Stimulated activated naive CD8-positive, alpha-beta T cell treated with anti-CD3 and anti-CD28 coated beads, Interleukin-15, amount 100 ng/mL, for 72 hours (primary cell): ENCODE results near the gene GPR157.
"Not testable (repeated sequence)": the region's sequence is repeated elsewhere in the genome, so short reads cannot be mapped to it uniquely, and the experiment has no call there.

Source experiments
- ATAC-seq: fragments of 150-1000 bp; cut with Tn5 transposase; 2 replicates; pipeline ENCODE4 v1.10.0; 2021; ENCODE audit warnings: mild to moderate bottlenecking, moderate library complexity
- DNase-seq, 2 donors: peaks; one replicate each; pipeline ENCODE4 v3.0.0; 2021 to 2022
- H3K27ac Mint-ChIP-seq, 2 donors: one replicate each; pipeline ENCODE4 v1.8.0; 2022; ENCODE audit warnings: mild to moderate bottlenecking in 2 of 2, mixed read lengths in 2 of 2, moderate library complexity in 2 of 2
- H3K27me3 Mint-ChIP-seq: one replicate; pipeline ENCODE4 v1.8.0; 2022; ENCODE audit warnings: mixed read lengths
- H3K4me1 Mint-ChIP-seq: one replicate; pipeline ENCODE4 v1.8.0; 2022; ENCODE audit warnings: mild to moderate bottlenecking, mixed read lengths
- H3K4me3 Mint-ChIP-seq, 2 donors: one replicate each; pipeline ENCODE4 v1.8.0; 2022; ENCODE audit warnings: mild to moderate bottlenecking in 2 of 2, mixed read lengths in 2 of 2, moderate library complexity in 1 of 2
- H3K9me3 Mint-ChIP-seq, 2 donors: one replicate each; pipeline ENCODE4 v1.8.0; 2022; ENCODE audit warnings: mixed read lengths in 2 of 2

Gene GPR157

GRCh38 chr1:9112961-9113880, 15.7 kb downstream of the GPR157 start:
- Mint-ChIP-seq H3K4me3 (no peak overlapping the region), H3K27ac (no peak overlapping the region), H3K9me3 (no peaks in the 10 kb centered on the region), H3K27me3 (no peaks in the 10 kb centered on the region), H3K4me1 (peaks cover 29% of the 10 kb centered on the region)
- ATAC-seq (no peak), DNase-seq (no peak)

GRCh38 chr1:9111957-9112356, 16.9 kb downstream of the GPR157 start:
- Mint-ChIP-seq H3K4me1 (peaks cover 29% of the 10 kb centered on the region), H3K27ac (no peak overlapping the region), H3K27me3 (no peaks in the 10 kb centered on the region), H3K4me3 (no peak overlapping the region), H3K9me3 (no peaks in the 10 kb centered on the region)
- peak; percentile 71 for ATAC-seq
- DNase-seq: peak in 1 of 2 donors; percentile 25

GRCh38 chr1:9111357-9111691, 17.6 kb downstream of the GPR157 start:
- no peak for ATAC-seq
- H3K27ac Mint-ChIP-seq: no peak overlapping the region

GRCh38 chr1:9110669-9111356, 18.1 kb downstream of the GPR157 start:
- Mint-ChIP-seq H3K27ac (no peak overlapping the region), H3K4me3 (no peak overlapping the region), H3K9me3 (no peaks in the 10 kb centered on the region), H3K4me1 (peaks cover 29% of the 10 kb centered on the region), H3K27me3 (no peaks in the 10 kb centered on the region)
- peak; percentile 82 to 84 for DNase-seq
- peak; percentile 83 for ATAC-seq

More at GRCh38 chr1:9111357-9111691, 17.6 kb downstream of the GPR157 start:
- DNase-seq: no peak
- Mint-ChIP-seq H3K27me3 (no peaks in the 10 kb centered on the region), H3K9me3 (no peaks in the 10 kb centered on the region), H3K4me3 (no peak overlapping the region), H3K4me1 (peaks cover 29% of the 10 kb centered on the region)

- H3K27ac Mint-ChIP-seq: no peak overlapping the region
- H3K4me3 Mint-ChIP-seq: no peak overlapping the region
- H3K9me3 Mint-ChIP-seq: no peaks in the 10 kb centered on the region
- H3K4me1 Mint-ChIP-seq: peaks cover 26% of the 10 kb centered on the region
- DNase-seq: no peak
- H3K27me3 Mint-ChIP-seq: no peaks in the 10 kb centered on the region
- no peak for ATAC-seq
Measured at GRCh38 chr1:9108056-9108665, 20.7 kb downstream of the GPR157 start.

- Mint-ChIP-seq H3K4me3 (no peak overlapping the region), H3K4me1 (peaks cover 16% of the 10 kb centered on the region), H3K27ac (no peak overlapping the region), H3K9me3 (no peaks in the 10 kb centered on the region), H3K27me3 (no peaks in the 10 kb centered on the region)
- DNase-seq (no peak), ATAC-seq (no peak)
Measured at GRCh38 chr1:9107136-9107535, 21.8 kb downstream of the GPR157 start.

- Mint-ChIP-seq H3K4me1 (peaks cover 7% of the 10 kb centered on the region), H3K27ac (peak overlapping the region in 1 of 2 donors; percentile 67), H3K27me3 (no peaks in the 10 kb centered on the region), H3K9me3 (no peaks in the 10 kb centered on the region), H3K4me3 (no peak overlapping the region)
- ATAC-seq: no peak
- DNase-seq: no peak
Measured at GRCh38 chr1:9106286-9106685, 22.6 kb downstream of the GPR157 start.

GRCh38 chr1:9105336-9105867, 23.5 kb downstream of the GPR157 start:
- no peak for ATAC-seq
- no peak overlapping the region for H3K4me3 Mint-ChIP-seq
- H3K27me3 Mint-ChIP-seq: no peaks in the 10 kb centered on the region
- no peaks in the 10 kb centered on the region for H3K9me3 Mint-ChIP-seq
- DNase-seq: no peak
- no peak overlapping the region for H3K27ac Mint-ChIP-seq
- no peaks in the 10 kb centered on the region for H3K4me1 Mint-ChIP-seq

GRCh38 chr1:9101510-9102146, 27.3 kb downstream of the GPR157 start:
- no peaks in the 10 kb centered on the region for H3K4me1 Mint-ChIP-seq
- ATAC-seq (peak; percentile 82), DNase-seq (peak in 1 of 2 donors; percentile 29)
- no peaks in the 10 kb centered on the region for H3K27me3 Mint-ChIP-seq
- H3K27ac Mint-ChIP-seq: no peak overlapping the region
- no peak overlapping the region for H3K4me3 Mint-ChIP-seq
- H3K9me3 Mint-ChIP-seq: no peaks in the 10 kb centered on the region

GRCh38 chr1:9100471-9101043, 28.3 kb downstream of the GPR157 start:
- no peak for DNase-seq

GRCh38 chr1:9099555-9099954, 29.3 kb downstream of the GPR157 start:
- ATAC-seq (no peak), DNase-seq (no peak)
- Mint-ChIP-seq H3K9me3 (no peaks in the 10 kb centered on the region), H3K27ac (no peak overlapping the region), H3K4me3 (no peak overlapping the region), H3K27me3 (peaks cover 6% of the 10 kb centered on the region), H3K4me1 (no peaks in the 10 kb centered on the region)

More at GRCh38 chr1:9100471-9101043, 28.3 kb downstream of the GPR157 start:
- no peaks in the 10 kb centered on the region for H3K4me1 Mint-ChIP-seq
- H3K27ac Mint-ChIP-seq: no peak overlapping the region
- ATAC-seq: no peak
- no peak overlapping the region for H3K4me3 Mint-ChIP-seq
- peaks cover 4% of the 10 kb centered on the region for H3K27me3 Mint-ChIP-seq
- no peaks in the 10 kb centered on the region for H3K9me3 Mint-ChIP-seq

GRCh38 chr1:9097947-9098705, 30.8 kb downstream of the GPR157 start:
- Mint-ChIP-seq H3K27ac (no peak overlapping the region), H3K9me3 (no peaks in the 10 kb centered on the region), H3K4me1 (no peaks in the 10 kb centered on the region), H3K27me3 (peaks cover 6% of the 10 kb centered on the region), H3K4me3 (no peak overlapping the region)
- no peak for ATAC-seq
- no peak for DNase-seq

- no peak for ATAC-seq
- no peak overlapping the region for H3K4me3 Mint-ChIP-seq
- H3K4me1 Mint-ChIP-seq: no peaks in the 10 kb centered on the region
- no peaks in the 10 kb centered on the region for H3K9me3 Mint-ChIP-seq
- H3K27ac Mint-ChIP-seq: no peak overlapping the region
- DNase-seq: no peak
- H3K27me3 Mint-ChIP-seq: peaks cover 6% of the 10 kb centered on the region
Measured at GRCh38 chr1:9095818-9096217, 33.1 kb downstream of the GPR157 start.

GRCh38 chr1:9093996-9094595, 34.8 kb downstream of the GPR157 start:
- not testable (repeated sequence) for H3K27ac Mint-ChIP-seq, H3K9me3 Mint-ChIP-seq, H3K4me3 Mint-ChIP-seq, H3K27me3 Mint-ChIP-seq, DNase-seq, H3K4me1 Mint-ChIP-seq, ATAC-seq
